ENCODE measurements around the gene KRT13.

KRT13 gene

GRCh38 chr17:41455236-41455635, 50.2 kb downstream of the KRT13 start:
- Histone ChIP-seq H3K4me1 (peaks cover 2% of the 10 kb centered on the region), H3K4me2 (ENCODE audit: low read length) (no peak overlapping the region), H2AFZ (no peak overlapping the region), H3K4me3 (ENCODE audit: low read depth, low read length) (no peak overlapping the region), H3K79me2 (no peaks in the 10 kb centered on the region), H3K27me3 (ENCODE audit: control insufficient read depth, insufficient read depth, low read length) (no peaks in the 10 kb centered on the region), H3K36me3 (ENCODE audit: control insufficient read depth, insufficient read depth, low read length) (no peaks in the 10 kb centered on the region), H3K9ac (no peak overlapping the region), H3K27ac (no peak overlapping the region), H3K9me3 (ENCODE audit: control insufficient read depth, low read length) (no peaks in the 10 kb centered on the region)
- TF ChIP-seq, protein P1, sequence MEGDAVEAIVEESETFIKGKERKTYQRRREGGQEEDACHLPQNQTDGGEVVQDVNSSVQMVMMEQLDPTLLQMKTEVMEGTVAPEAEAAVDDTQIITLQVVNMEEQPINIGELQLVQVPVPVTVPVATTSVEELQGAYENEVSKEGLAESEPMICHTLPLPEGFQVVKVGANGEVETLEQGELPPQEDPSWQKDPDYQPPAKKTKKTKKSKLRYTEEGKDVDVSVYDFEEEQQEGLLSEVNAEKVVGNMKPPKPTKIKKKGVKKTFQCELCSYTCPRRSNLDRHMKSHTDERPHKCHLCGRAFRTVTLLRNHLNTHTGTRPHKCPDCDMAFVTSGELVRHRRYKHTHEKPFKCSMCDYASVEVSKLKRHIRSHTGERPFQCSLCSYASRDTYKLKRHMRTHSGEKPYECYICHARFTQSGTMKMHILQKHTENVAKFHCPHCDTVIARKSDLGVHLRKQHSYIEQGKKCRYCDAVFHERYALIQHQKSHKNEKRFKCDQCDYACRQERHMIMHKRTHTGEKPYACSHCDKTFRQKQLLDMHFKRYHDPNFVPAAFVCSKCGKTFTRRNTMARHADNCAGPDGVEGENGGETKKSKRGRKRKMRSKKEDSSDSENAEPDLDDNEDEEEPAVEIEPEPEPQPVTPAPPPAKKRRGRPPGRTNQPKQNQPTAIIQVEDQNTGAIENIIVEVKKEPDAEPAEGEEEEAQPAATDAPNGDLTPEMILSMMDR (IDR thresholded peaks at IDR 0.05): no peak

GRCh38 chr17:41453066-41453465, 52.3 kb downstream of the KRT13 start:
- H3K27ac ChIP-seq: no peak overlapping the region
- TF ChIP-seq, protein P1 (IDR thresholded peaks at IDR 0.05): no peak

GRCh38 chr17:41452281-41452680, 53.1 kb downstream of the KRT13 start:
- Histone ChIP-seq H3K9ac (no peak overlapping the region), H3K4me2 (ENCODE audit: low read length) (no peak overlapping the region), H3K79me2 (no peaks in the 10 kb centered on the region), H3K9me3 (ENCODE audit: control insufficient read depth, low read length) (no peaks in the 10 kb centered on the region), H2AFZ (no peak overlapping the region), H3K36me3 (ENCODE audit: control insufficient read depth, insufficient read depth, low read length) (no peaks in the 10 kb centered on the region), H3K27ac (no peak overlapping the region), H3K4me1 (no peaks in the 10 kb centered on the region), H3K27me3 (ENCODE audit: control insufficient read depth, insufficient read depth, low read length) (no peaks in the 10 kb centered on the region), H3K4me3 (ENCODE audit: low read depth, low read length) (no peak overlapping the region)
- TF ChIP-seq, protein P1 (IDR thresholded peaks at IDR 0.05): no peak

More at GRCh38 chr17:41453066-41453465, 52.3 kb downstream of the KRT13 start:
- no peaks in the 10 kb centered on the region for H3K36me3 ChIP-seq (ENCODE audit: control insufficient read depth, insufficient read depth, low read length)
- H3K4me2 ChIP-seq (ENCODE audit: low read length): no peak overlapping the region
- H3K9ac ChIP-seq: no peak overlapping the region
- H2AFZ ChIP-seq: no peak overlapping the region
- no peaks in the 10 kb centered on the region for H3K9me3 ChIP-seq (ENCODE audit: control insufficient read depth, low read length)
- H3K27me3 ChIP-seq (ENCODE audit: control insufficient read depth, insufficient read depth, low read length): no peaks in the 10 kb centered on the region
- no peak overlapping the region for H3K4me3 ChIP-seq (ENCODE audit: low read depth, low read length)
- no peaks in the 10 kb centered on the region for H3K79me2 ChIP-seq
- H3K4me1 ChIP-seq: peaks cover 2% of the 10 kb centered on the region

DNA sequence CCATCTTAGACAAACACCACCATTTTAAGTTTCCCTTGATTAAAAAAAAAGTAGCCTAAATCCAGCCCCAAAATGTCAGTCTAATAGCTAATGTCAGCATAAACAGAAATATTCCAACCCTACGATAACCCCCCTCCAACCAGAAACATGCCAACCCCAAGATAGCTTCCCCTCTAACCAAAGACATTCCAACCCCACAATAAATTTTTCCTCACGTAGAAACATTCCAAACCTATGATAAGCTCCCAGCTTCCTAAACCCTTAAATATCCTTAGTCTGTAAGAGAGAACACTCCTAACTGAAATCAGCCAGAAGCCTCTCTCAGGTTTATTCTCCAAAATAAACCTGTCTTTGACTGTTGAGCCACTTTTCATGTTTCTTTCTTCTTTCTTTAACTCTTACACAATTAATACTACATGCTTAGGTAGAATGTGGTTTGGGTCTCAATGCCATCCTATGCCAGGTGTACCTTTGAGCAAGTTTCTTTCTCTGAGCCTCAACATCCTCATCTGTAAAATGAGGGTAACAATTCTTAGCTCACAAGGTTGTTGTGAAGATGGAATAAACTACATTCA, 54.2 kb downstream of the KRT13 start:
- Histone ChIP-seq H3K27me3 (ENCODE audit: control insufficient read depth, insufficient read depth, low read length) (no peaks in the 10 kb centered on the region), H3K9me3 (ENCODE audit: control insufficient read depth, low read length) (no peaks in the 10 kb centered on the region), H3K4me3 (ENCODE audit: low read depth, low read length) (no peak overlapping the region), H3K4me2 (ENCODE audit: low read length) (no peak overlapping the region), H3K4me1 (no peaks in the 10 kb centered on the region), H3K27ac (no peak overlapping the region), H3K79me2 (no peaks in the 10 kb centered on the region), H3K36me3 (ENCODE audit: control insufficient read depth, insufficient read depth, low read length) (no peaks in the 10 kb centered on the region), H3K9ac (no peak overlapping the region), H2AFZ (no peak overlapping the region)
- TF ChIP-seq, protein P1 (IDR thresholded peaks at IDR 0.05): no peak
